Heart right ventricle (tissue), 16 donors: Measurements from ENCODE around the gene RPP38. TPM values are rescaled to one million over a fixed set of nuclear protein-coding genes. Genes with fewer than 3 reads are reported as not detected.

Source experiments
- ATAC-seq, 8 donors: fragments of 200-7000 bp; cut with Tn5 transposase; one replicate each; pipeline ENCODE4 v1.9.1; 2020; ENCODE audit warnings: mild to moderate bottlenecking in 8 of 8, moderate library complexity in 8 of 8, moderate number of reproducible peaks in 1 of 8
- DNase-seq, 2 donors: peaks; one replicate each; pipeline ENCODE4 v3.0.0-alpha.2; 2020
- H3K27ac ChIP-seq, 10 donors: fragments of 200-600 bp; sonication (generic) in 2 of 10; one replicate each; pipeline versions ENCODE4 v1.5.0 to v1.8.0; 2020 to 2022; ENCODE audit warnings: mild to moderate bottlenecking in 3 of 10
- H3K27me3 ChIP-seq, 7 donors: fragments of 200-600 bp; one replicate each; pipeline ENCODE4 v1.8.0; 2021 to 2022; ENCODE audit warnings: mild to moderate bottlenecking in 2 of 7
- H3K36me3 ChIP-seq, 9 donors: fragments of 200-600 bp; sonication (generic) in 1 of 9; one replicate each; pipeline versions ENCODE4 v1.5.0 to v1.8.0; 2020 to 2022; ENCODE audit warnings: mild to moderate bottlenecking in 2 of 9
- H3K4me1 ChIP-seq, 9 donors: fragments of 200-600 bp; sonication (generic) in 1 of 9; one replicate each; pipeline versions ENCODE4 v1.5.0 to v1.8.0; 2020 to 2022; ENCODE audit warnings: mild to moderate bottlenecking in 4 of 9
- H3K4me3 ChIP-seq, 10 donors: fragments of 200-600 bp; sonication (generic) in 2 of 10; one replicate each; pipeline versions ENCODE4 v1.5.0 to v1.8.0; 2020 to 2022; ENCODE audit warnings: mild to moderate bottlenecking in 7 of 10, moderate library complexity in 2 of 10
- H3K9me3 ChIP-seq, 11 donors: fragments of 200-600 bp in 10 of 11; sonication (generic) in 2 of 11; one replicate each; pipeline versions ENCODE4 v1.5.0 to v1.8.0; 2013 to 2022; ENCODE audit warnings: mild to moderate bottlenecking in 2 of 11, control low read depth in 1 of 11, moderate library complexity in 1 of 11
- CTCF ChIP-seq, 9 donors: fragments of 200-600 bp; sonication (generic) in 2 of 9; IDR thresholded peaks; one replicate each; pipeline versions ENCODE4 v1.5.0 to v1.8.0; 2021 to 2022; ENCODE audit warnings: antibody characterized with exemption in 9 of 9, mild to moderate bottlenecking in 5 of 9, moderate library complexity in 1 of 9
- WGBS, 2 donors: extraction: QIAGEN DNeasy Blood & Tissue Kit; methylation state at CpG; one replicate each; pipeline ENCODE4 v1.1.7; 2013; ENCODE audit warnings: inconsistent platforms in 1 of 2; 5-methylcytosine and 5-hydroxymethylcytosine counted together
- intact Hi-C, 10 donors: fragments of 100-400 bp; cut with DNase I; formaldehyde crosslinking; loops; one replicate each; pipeline versions ENCODE4 v1.11.1 to v1.14.2; 2022
- polyA plus RNA-seq, 2 donors: library from polyadenylated mRNA; stranded (reverse); fragments of 200-250 nt; gene quantifications; one replicate each; pipeline ENCODE4 v1.2.3, GENCODE V29; 2013
- total RNA-seq, 10 donors: library from RNA; stranded (reverse); fragmentation: NEBNext Ultra II Directional in 3 of 10; extraction: Animal tissue kit (Norgen Biotek cat#: 25700) in 3 of 10; gene quantifications; one replicate each; pipeline versions ENCODE4 v1.2.1 to v1.2.4, GENCODE V29; 2021 to 2023
- donor health status: Arrhythmogenic right ventricular cardiomyopathy.
- donor health status: ischemic (EF 13 %, LVEDD 7.1; RV severe dilation, severe dysfunction).
- donor health status: healthy with polysubstance abuse.
- donor health status: DM: no; HTN: yes; CAD: no.
- donor health status: DM: no; HTN: no; CAD: no.
- donor health status: ischemic (EF 25% LVEDD 6.9; RV normal size, moderate dysfunction).
- donor health status: ischemic (EF 25% LVEDD 5.7; RV mildly dilated, moderate dysfunction).
- donor health status: healthy.
- donor health status: DM: yes; HTN: yes; CAD: no.
- donor health status: Ischemic cardiomyopathy.
- donor health status: ischemic (EF 35%, LVEDD 5.7; RV mildly dilated, moderate dysfunction).
- donor health status: nonischemic (EF 11% LVEDD 7.7; RV severe dilation, severe dysfunction).
- donor health status: DM: yes; HTN: yes; CAD: no.
- donor health status: PGD.
- donor health status: ischemic (EF 29% LVEDD 5.4; RV normal size, mild dysfunction).
- donor health status: nonischemic (EF 23%, LVEDD 6.1; RV moderate dilation, normal function).

Gene RPP38
- total and polyA plus RNA-seq, 12 donors: 3.9 to 13.9 (median 7.3) TPM

DNA sequence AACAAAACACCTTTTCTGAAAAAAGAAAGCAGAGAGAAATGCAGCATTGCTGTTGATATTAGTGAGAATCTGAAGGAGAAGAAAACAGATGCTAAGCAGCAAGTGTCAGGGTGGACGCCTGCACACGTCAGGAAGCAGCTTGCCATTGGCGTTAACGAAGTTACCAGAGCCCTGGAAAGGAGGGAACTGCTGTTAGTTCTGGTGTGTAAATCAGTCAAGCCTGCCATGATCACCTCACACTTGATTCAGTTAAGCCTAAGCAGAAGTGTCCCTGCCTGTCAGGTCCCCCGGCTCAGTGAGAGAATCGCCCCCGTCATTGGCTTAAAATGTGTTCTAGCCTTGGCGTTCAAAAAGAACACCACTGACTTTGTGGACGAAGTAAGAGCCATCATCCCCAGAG is 6.4 kb downstream of the RPP38 start:
- no peak for DNase-seq
- intact Hi-C loops: loop anchor here in 4 of 10 donors (10.0 kb wide), 5 partner anchors 61 to 609 kb away; partner anchors contain the start of genes NMT2 (in 1 of the 4) and SUV39H2 (in 1 of the 4)
- no peak overlapping the region for H3K27ac ChIP-seq
- no peak overlapping the region for H3K4me3 ChIP-seq
- no peaks in the 10 kb centered on the region for H3K9me3 ChIP-seq
- TF ChIP-seq CTCF (IDR thresholded peaks at IDR 0.05): no peak
- peaks cover 0 to 85% (median 20%) of the 10 kb centered on the region in 9 donors for H3K36me3 ChIP-seq
- ATAC-seq: no peak
- H3K4me1 ChIP-seq: peaks cover 0 to 25% (median 10%) of the 10 kb centered on the region in 9 donors
- WGBS, 2 donors: 89 to 91% methylated on average over 9 of the region's 9 CpGs
- H3K27me3 ChIP-seq: no peaks in the 10 kb centered on the region

- Histone ChIP-seq H3K36me3 (peaks cover 0 to 94% (median 36%) of the 10 kb centered on the region in 9 donors), H3K4me3 (no peak overlapping the region), H3K27me3 (no peaks in the 10 kb centered on the region), H3K4me1 (peaks cover 0 to 7% (median 0%) of the 10 kb centered on the region in 9 donors), H3K27ac (no peak overlapping the region), H3K9me3 (no peaks in the 10 kb centered on the region)
- intact Hi-C loops: loop anchor here in 5 of 10 donors (5.0 to 10.0 kb wide), 7 partner anchors 58 to 612 kb away; partner anchors contain the start of genes NMT2 (in 1 of the 5) and SUV39H2 (in 1 of the 5)
- 50 to 51% methylated on average over 8 of the region's 8 CpGs for WGBS, 2 donors
- peak; percentile 51 to 95 (median 83) for ATAC-seq
- peak; percentile 64 to 92 (median 86) for TF ChIP-seq CTCF (IDR thresholded peaks at IDR 0.05)
- peak; percentile 54 to 64 for DNase-seq
These were observed 9.3 kb downstream of the RPP38 start for GRCh38 chr10:15106352-15107013.

- no peak for TF ChIP-seq CTCF (IDR thresholded peaks at IDR 0.05)
- Histone ChIP-seq H3K36me3 (peaks cover 0 to 100% (median 29%) of the 10 kb centered on the region in 9 donors), H3K9me3 (peaks cover 0 to 14% (median 0%) of the 10 kb centered on the region in 11 donors), H3K4me1 (no peaks in the 10 kb centered on the region), H3K27ac (no peak overlapping the region), H3K27me3 (no peaks in the 10 kb centered on the region), H3K4me3 (no peak overlapping the region)
- intact Hi-C loops: no loop called here
- no peak for ATAC-seq
- 92 to 94% methylated on average over 13 of the region's 13 CpGs for WGBS, 2 donors
- DNase-seq: no peak
These were observed 15.5 kb downstream of the RPP38 start for GRCh38 chr10:15112657-15113056.

- Histone ChIP-seq H3K36me3 (peaks cover 0 to 100% (median 21%) of the 10 kb centered on the region in 9 donors), H3K4me3 (no peak overlapping the region), H3K27me3 (no peaks in the 10 kb centered on the region), H3K4me1 (no peaks in the 10 kb centered on the region), H3K9me3 (peaks cover 0 to 14% (median 0%) of the 10 kb centered on the region in 11 donors), H3K27ac (no peak overlapping the region)
- DNase-seq (no peak), ATAC-seq (no peak)
- WGBS, 2 donors: 90 to 94% methylated on average over 4 of the region's 4 CpGs
- intact Hi-C loops: no loop called here
- TF ChIP-seq CTCF (IDR thresholded peaks at IDR 0.05): no peak
These were observed 16.6 kb downstream of the RPP38 start for GRCh38 chr10:15113766-15114165.
